Motor neuron (in vitro differentiated cells): Measurements from ENCODE around the gene DOK7. TPM values are rescaled to one million over a fixed set of nuclear protein-coding genes. Genes with fewer than 3 reads are reported as not detected.
A peak's percentile ranks its signal among the peaks of the same experiment; 100 is the strongest.

ENCODE experiments used
- ATAC-seq, 8 experiments: fragments of 200-7000 bp; cut with Tn5 transposase; replicated peaks in 6 of 8; 2 replicates each; pipeline ENCODE4 v1.8.0; 2021; ENCODE audit warnings: mild to moderate bottlenecking in 8 of 8, moderate library complexity in 8 of 8
- H3K27ac ChIP-seq, 2 donors: fragments of 250-450 bp; sonication (Bioruptor Pico); 2 replicates each; pipeline ENCODE4 v1.9.0; 2021; ENCODE audit warnings: antibody characterized with exemption in 2 of 2, mild to moderate bottlenecking in 2 of 2, moderate library complexity in 1 of 2
- H3K4me1 ChIP-seq, 2 donors: fragments of 250-450 bp; sonication (Bioruptor Pico); replicated peaks in 1 of 2; 2 replicates each; pipeline ENCODE4 v1.6.1; 2021; ENCODE audit warnings: antibody characterized with exemption in 2 of 2, mild to moderate bottlenecking in 2 of 2, moderate library complexity in 1 of 2
- H3K4me3 ChIP-seq, 5 donors: fragments of 250-450 bp; sonication (Bioruptor Pico); 2 replicates each; pipeline ENCODE4 v1.9.0; 2021; ENCODE audit warnings: antibody characterized with exemption in 5 of 5, mild to moderate bottlenecking in 5 of 5, moderate library complexity in 4 of 5
- WGBS, 10 experiments: fragments of 450-650 bp; shearing (Covaris generic); methylation state at CpG; one replicate each; pipeline ENCODE4 v1.0.0; 2022; 5-methylcytosine and 5-hydroxymethylcytosine counted together
- in situ Hi-C, 9 experiments: fragments of 400-800 bp; cut with MboI; loops; one replicate each; pipeline ENCODE4 v1.15.0; 2021; ENCODE audit warnings: low sequenced_read_pairs in 9 of 9, low pct_unique_long_range_greater_than_20kb in 2 of 9; ENCODE audit not compliant: unreplicated experiment in 9 of 9
- total RNA-seq, 8 experiments: library from RNA; unstranded; fragments of 300-600 nt; gene quantifications; 2 replicates each; pipeline versions ENCODE4 v1.2.3 to v1.2.4, GENCODE V29; 2022

The DOK7 gene, protein sequence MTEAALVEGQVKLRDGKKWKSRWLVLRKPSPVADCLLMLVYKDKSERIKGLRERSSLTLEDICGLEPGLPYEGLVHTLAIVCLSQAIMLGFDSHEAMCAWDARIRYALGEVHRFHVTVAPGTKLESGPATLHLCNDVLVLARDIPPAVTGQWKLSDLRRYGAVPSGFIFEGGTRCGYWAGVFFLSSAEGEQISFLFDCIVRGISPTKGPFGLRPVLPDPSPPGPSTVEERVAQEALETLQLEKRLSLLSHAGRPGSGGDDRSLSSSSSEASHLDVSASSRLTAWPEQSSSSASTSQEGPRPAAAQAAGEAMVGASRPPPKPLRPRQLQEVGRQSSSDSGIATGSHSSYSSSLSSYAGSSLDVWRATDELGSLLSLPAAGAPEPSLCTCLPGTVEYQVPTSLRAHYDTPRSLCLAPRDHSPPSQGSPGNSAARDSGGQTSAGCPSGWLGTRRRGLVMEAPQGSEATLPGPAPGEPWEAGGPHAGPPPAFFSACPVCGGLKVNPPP
- 1 to 10 TPM in 3 of 8 experiments, under 1 TPM in 5; 0.27 to 2.0 (median 0.62) TPM for total RNA-seq

- in situ Hi-C loops, result no loop called here
- H3K27ac ChIP-seq, result no peak within 1 kb of the TSS
- peak within 1 kb of the TSS in 2 of 5 donors; percentile 3 to 8 for H3K4me3 ChIP-seq
- peak; percentile 57 to 85 (median 75) for ATAC-seq
- H3K4me1 ChIP-seq, result peaks cover 19 to 29% of the 10 kb centered on the region in 2 donors
- WGBS, 10 experiments, result 40% methylated on average over 1 of the region's 44 CpGs; no CpG with 5 or more reads in 9 of the 10 experiments
These were observed at the start of gene DOK7 for GRCh38 chr4:3462790-3463415. TSS of gene DOK7 (plus strand) at chr4:3463306. CDS start at chr4:3463376, 70 bp downstream.

DNA sequence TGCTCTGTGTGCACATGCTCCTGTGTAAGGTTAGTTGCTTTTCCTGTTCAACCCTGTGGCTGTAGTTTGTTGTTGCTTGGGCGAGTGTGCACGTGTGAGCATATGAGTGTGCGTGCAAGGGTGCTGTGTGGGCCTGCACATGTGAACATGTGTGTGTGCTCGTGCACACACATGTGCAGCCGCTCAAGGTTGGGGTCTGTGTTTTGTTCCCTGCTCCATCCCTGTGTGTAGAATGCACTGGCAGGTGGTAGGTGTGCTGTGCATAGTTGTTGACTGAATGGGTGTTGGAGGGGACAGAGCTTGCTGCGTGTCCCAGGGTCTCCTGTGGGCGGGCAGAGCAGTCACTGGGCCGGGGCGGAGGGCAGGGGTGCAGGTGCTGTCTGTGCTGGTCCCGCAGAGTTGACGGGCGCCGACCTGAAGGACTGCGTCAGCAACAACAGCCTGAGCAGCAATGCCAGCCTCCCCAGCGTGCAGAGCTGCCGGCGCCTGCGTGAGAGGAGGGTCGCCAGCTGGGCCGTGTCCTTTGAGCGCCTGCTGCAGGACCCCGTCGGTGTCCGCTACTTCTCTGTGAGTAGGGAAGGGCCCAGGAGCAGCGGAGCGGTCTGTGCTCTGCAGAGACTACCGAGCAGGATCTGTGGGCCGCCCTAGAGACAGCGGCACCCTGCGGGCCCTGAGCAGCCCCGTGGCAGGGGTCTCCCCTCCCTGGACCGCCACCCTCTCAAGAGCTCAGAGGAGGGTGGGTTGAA lies 49.3 kb upstream of the DOK7 start:
- H3K4me3 ChIP-seq, result no peak overlapping the region
- H3K27ac ChIP-seq, result no peak overlapping the region
- in situ Hi-C loops, result no loop called here
- peak in 5 of 8 experiments; percentile 55 to 80 (median 57) for ATAC-seq
- H3K4me1 ChIP-seq, result peaks cover 22 to 26% of the 10 kb centered on the region in 2 donors
- 74 to 83% methylated on average over 1 to 6 of the region's 32 CpGs; no CpG with 5 or more reads in 8 of the 10 experiments for WGBS, 10 experiments

DNA sequence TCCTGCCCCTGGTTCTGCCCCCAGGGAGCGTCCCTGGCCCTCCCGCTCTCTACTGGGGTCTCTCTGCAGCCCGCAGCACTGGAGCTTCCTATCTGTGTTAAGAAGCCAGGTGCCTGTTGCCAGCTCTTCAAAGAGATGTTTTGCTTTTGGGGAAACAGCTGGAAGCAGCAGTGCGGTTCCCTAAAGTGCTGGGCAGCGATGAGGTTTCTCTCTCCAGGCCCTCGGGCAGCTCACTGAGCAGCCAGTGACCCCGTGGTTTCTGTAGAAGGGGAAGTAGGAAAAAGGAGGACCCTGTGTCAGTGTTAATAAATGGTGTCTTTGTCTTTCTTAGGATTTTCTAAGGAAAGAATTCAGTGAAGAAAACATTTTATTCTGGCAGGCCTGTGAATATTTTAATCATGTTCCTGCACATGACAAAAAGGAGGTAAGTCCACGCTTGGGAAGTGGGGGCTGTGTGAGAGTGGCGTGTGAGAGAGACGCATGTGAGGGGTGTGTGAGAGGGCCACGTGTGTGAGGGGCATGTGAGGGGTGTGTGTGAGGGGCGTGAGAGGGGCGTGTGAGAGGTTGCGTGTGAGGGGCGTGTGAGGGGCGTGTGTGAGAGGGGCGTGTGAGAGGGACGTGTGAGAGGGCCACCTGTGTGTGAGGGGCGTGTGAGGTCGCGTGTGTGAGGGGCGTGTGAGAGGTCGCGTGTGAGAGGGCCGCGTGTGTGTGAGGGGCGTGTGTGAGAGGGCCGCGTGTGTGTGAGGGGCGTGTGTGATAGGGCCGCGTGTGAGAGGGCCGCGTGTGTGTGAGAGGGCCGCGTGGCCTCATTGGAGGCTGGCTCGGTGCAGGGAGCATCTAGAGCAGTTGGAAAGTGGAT lies 48.5 kb upstream of the DOK7 start:
- in situ Hi-C loops, result no loop called here
- peaks cover 14 to 18% of the 10 kb centered on the region in 2 donors for H3K4me1 ChIP-seq
- WGBS, 10 experiments, result 72 to 100% (median 96%) methylated on average over 1 to 13 of the region's 37 CpGs; no CpG with 5 or more reads in 2 of the 10 experiments
- H3K4me3 ChIP-seq, result no peak overlapping the region
- peak in 4 of 8 experiments; percentile 5 to 9 (median 6) for ATAC-seq
- H3K27ac ChIP-seq, result no peak overlapping the region

- in situ Hi-C loops, result no loop called here
- Histone ChIP-seq H3K4me3 (no peak overlapping the region), H3K27ac (no peak overlapping the region), H3K4me1 (peaks cover 6 to 13% of the 10 kb centered on the region in 2 donors)
- WGBS, 10 experiments, result 95 to 100% (median 98%) methylated on average over 1 to 23 of the region's 33 CpGs; no CpG with 5 or more reads in 2 of the 10 experiments
- no peak for ATAC-seq
These were observed 47.5 kb upstream of the DOK7 start for GRCh38 chr4:3415471-3416141.

DNA sequence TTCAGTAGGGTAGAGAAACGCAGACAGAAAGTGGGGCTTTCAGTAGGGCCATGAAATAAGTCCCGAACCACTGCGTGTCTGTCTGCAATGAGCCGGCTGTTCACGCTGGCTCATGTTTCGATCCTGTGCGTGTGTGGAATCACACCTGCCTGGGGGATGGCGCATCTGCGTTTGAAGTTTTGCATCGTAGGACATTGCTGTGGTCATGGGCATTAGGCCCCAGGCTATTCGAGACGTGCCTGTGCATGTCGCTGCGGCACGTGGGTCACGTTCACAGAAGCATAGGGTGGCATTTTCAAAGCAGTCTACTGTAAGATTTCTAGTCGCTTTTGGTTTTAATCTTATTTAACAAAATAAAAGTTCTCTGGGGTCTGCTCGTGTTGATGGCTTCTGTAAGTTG lies 46.8 kb upstream of the DOK7 start:
- no peak for ATAC-seq
- Histone ChIP-seq H3K4me3 (no peak overlapping the region), H3K4me1 (peaks cover 6 to 13% of the 10 kb centered on the region in 2 donors), H3K27ac (no peak overlapping the region)
- in situ Hi-C loops, result no loop called here
- 86 to 100% (median 98%) methylated on average over 1 to 16 of the region's 18 CpGs; no CpG with 5 or more reads in 3 of the 10 experiments for WGBS, 10 experiments

DNA sequence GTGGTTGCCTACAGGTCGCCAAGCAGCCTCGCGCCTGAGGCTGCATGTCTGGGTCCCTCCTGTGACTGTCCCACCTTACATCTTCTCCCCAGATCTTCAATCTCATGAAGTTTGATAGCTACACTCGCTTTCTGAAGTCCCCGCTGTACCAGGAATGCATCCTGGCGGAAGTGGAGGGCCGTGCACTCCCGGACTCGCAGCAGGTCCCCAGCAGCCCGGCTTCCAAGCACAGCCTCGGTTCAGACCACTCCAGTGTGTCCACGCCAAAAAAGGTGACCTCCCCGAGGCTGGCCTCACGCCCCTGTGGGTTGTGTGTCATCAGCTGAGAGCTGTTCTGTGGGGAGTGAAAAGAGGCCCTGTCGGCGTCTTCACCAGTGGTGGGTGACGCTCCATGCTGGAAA lies 46.3 kb upstream of the DOK7 start:
- in situ Hi-C loops, result no loop called here
- no peak for ATAC-seq
- H3K4me3 ChIP-seq, result no peak overlapping the region
- no peak overlapping the region for H3K27ac ChIP-seq
- H3K4me1 ChIP-seq, result peaks cover 6 to 8% of the 10 kb centered on the region in 2 donors
- 80 to 100% (median 94%) methylated on average over 1 to 8 of the region's 17 CpGs; no CpG with 5 or more reads in 3 of the 10 experiments for WGBS, 10 experiments

- no peak for ATAC-seq
- no peak overlapping the region for H3K4me3 ChIP-seq
- no peak overlapping the region for H3K27ac ChIP-seq
- in situ Hi-C loops, result no loop called here
- H3K4me1 ChIP-seq, result peaks cover 6% of the 10 kb centered on the region in 2 donors
- 76 to 100% (median 90%) methylated on average over 1 to 14 of the region's 21 CpGs; no CpG with 5 or more reads in 5 of the 10 experiments for WGBS, 10 experiments
These were observed 45.7 kb upstream of the DOK7 start for GRCh38 chr4:3417448-3417847.

DNA sequence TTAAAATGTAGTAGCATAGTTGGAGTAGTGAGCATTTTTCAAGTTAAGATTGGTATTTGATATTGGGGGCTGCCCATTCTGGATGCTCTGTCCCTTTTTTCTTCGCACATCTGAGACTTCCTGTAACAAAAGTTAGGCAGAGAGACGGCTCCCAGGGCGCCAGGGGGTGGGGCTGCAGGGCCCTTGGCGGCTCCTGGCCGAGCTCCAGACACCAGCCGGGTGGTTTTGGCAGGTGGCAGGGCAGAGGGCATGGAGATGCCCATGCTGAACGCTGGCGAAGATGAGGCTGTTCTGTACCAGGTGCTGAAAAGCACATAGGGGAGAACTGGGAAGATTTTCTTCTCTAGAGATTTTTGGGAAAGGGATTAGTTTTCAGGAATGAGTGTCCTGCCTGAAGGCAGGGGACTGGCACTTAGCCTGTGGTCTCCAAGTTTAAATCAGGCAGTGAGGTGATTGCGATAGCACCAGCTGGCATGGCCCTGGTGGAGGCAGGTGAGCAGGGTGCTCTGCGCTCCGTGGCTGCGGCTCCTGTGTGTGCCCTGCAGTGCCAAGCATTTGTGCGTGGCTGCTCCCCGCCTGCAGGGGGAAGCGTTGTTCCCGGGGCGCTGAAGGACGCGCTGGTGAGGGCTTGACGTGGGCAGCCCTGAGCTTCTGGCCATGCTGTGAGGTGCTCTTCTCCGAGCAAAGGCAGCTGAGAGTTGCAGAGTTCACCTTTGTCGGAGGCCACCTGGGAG lies 44.9 kb upstream of the DOK7 start:
- no peak for ATAC-seq
- H3K27ac ChIP-seq, result no peak overlapping the region
- 83 to 100% methylated on average over 1 of the region's 22 CpGs; no CpG with 5 or more reads in 8 of the 10 experiments for whole genome bisulfite sequencing, 10 experiments
- no peak overlapping the region for H3K4me3 ChIP-seq
- H3K4me1 ChIP-seq, result peaks cover 6% of the 10 kb centered on the region in 2 donors
- in situ Hi-C loops, result no loop called here

- in situ Hi-C loops, result no loop called here
- no peak overlapping the region for H3K4me3 ChIP-seq
- no peak overlapping the region for H3K27ac ChIP-seq
- WGBS, 10 experiments, result 89 to 100% (median 96%) methylated on average over 2 to 10 of the region's 15 CpGs; no CpG with 5 or more reads in 5 of the 10 experiments
- peak in 2 of 8 experiments; percentile 18 to 25 for ATAC-seq
- H3K4me1 ChIP-seq, result no peaks in the 10 kb centered on the region
These were observed 43.1 kb upstream of the DOK7 start for GRCh38 chr4:3419836-3420605.

DNA sequence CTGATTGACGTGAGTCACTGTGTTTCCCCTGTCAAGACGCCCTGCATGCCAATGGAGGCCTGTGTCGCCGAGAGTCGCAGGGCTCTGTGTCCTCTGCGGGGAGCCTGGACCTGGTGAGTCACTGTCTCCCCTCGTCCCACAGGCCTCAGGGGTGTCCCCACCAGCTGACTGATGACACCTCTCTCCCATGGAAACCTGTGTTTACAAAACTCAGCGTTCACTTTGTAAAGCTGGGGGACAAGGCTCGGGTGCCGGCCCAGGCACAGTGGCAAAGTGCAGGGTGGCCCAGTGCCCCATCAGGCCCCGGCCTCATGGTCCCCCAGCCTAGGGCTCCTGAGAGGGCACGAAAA lies 42.5 kb upstream of the DOK7 start:
- in situ Hi-C loops, result no loop called here
- H3K4me3 ChIP-seq, result no peak overlapping the region
- H3K4me1 ChIP-seq, result no peaks in the 10 kb centered on the region
- H3K27ac ChIP-seq, result no peak overlapping the region
- ATAC-seq, result peak in 4 of 8 experiments; percentile 18 to 69 (median 34)
- WGBS, 10 experiments, result 73 to 100% (median 95%) methylated on average over 1 to 4 of the region's 12 CpGs; no CpG with 5 or more reads in 6 of the 10 experiments

DNA sequence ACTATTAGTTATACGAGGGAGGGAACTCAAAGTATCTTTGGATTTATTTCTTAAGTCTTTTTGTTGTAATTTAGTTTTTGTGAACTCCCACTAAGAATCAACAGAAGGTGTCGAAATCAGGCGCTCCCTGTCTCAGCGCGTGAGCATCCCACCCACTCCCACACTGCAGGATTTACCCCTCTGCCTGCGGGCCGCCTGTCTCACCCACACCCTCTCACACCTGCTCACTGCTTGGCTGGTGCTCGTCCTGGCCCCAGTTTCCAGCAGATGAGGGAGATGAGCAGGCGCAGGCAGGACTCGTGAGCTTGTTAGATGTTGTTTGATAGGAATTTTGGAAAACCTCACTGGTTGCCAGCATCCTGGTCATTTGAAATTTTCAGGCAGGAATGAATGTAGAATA lies 42.1 kb upstream of the DOK7 start:
- 40 to 100% (median 100%) methylated on average over 1 to 6 of the region's 10 CpGs; no CpG with 5 or more reads in 5 of the 10 experiments for WGBS, 10 experiments
- H3K4me1 ChIP-seq, result no peaks in the 10 kb centered on the region
- in situ Hi-C loops, result no loop called here
- H3K4me3 ChIP-seq, result no peak overlapping the region
- no peak overlapping the region for H3K27ac ChIP-seq
- ATAC-seq, result no peak
